HG02759 (cell line): ENCODE data around the gene SIPA1.
A peak's percentile ranks its signal among the peaks of the same experiment; 100 is the strongest.

Experiments used
- ATAC-seq: cut with Tn5 transposase; IDR thresholded peaks from one replicate; pipeline ENCODE4 v1.9.1; 2021; ENCODE audit warnings: mild to moderate bottlenecking, moderate library complexity; ENCODE audit not compliant: unreplicated experiment

The SIPA1 gene

DNA sequence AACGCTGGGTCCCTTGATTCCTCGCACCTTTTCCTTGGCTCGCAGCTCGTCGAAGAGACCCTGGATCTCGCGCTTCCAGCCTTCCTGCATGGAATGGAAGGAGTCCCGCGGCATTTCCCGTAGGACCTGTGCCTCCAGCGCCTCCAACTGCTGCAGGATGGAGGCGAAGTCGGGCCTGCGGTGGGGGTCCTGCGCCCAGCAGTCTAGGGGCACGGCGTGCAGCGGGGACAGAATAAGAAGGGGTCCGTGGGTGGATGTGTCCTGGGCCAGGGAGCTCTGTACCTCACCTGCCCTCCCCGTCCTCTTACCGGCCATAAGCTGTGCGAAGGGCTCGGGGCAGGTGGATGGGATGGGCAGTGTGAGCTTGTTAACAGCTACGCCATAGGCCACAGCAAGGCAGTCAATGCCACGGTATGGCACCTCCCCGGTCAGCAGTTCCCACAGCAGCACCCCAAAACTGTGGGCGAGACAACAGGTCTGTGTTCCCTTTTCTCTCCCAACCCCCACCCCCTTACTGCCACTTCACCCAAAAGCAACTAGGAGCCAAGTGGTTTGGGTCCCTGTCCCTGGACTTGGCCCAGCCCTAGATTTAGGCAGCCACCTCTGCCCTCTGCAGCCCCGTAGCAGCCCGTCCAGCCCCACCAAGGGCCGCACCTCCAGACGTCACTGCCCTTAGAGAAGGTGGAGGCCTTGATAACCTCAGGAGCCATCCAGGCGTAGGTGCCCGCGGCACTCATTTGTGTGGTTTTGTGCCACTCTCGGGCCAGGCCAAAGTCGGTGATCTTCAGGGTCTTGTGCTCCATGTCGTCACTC is 30.1 kb upstream of the SIPA1 start:
- ATAC-seq, result no peak

GRCh38 chr11:65609229-65609628 is 28.7 kb upstream of the SIPA1 start:
- no peak for ATAC-seq

- no peak for ATAC-seq
Measured at GRCh38 chr11:65609665-65610064, 28.2 kb upstream of the SIPA1 start.

DNA sequence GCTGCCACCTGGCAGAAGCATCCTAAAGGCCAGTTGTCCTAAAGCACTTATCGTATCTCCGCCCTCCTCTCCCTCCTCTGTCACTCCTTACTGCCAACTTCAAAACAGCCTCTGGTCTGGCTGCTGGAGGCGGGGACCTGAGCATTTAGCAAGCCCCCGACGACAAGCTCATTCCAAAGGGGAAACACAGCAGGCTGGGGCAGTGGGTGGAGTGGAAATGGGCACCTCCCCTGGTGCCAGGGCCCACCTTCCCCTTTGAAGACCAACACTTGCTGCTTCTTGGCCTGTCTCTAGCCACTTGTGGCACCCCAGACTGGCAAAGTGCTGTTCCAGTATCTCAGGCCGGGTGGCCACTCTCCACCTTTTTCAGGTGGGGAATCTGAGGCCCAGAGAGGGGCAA is 27.5 kb upstream of the SIPA1 start:
- no peak for ATAC-seq

GRCh38 chr11:65611028-65611757 is 26.7 kb upstream of the SIPA1 start:
- no peak for ATAC-seq

GRCh38 chr11:65611758-65612603 is 25.9 kb upstream of the SIPA1 start:
- ATAC-seq, result no peak

DNA sequence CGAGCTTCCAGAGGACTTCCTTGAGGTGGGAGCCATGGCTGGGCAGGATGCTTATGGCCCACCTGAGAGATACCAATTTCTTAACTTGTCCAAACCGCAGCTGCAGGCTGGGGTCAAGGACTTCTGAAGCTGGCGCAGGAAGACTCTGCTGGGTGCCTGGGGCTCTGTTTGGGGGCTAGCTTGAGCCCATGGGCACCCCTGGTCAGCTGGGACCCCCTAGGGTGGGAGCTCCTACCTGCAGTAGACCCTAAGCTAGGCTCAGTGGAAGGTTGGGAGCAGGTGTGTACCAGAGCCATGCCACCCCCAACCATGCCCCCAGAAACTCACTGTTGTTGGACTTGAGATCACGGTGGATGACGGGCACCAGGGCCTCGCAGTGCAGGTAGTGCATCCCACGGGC is 25.2 kb upstream of the SIPA1 start:
- ATAC-seq, result no peak

GRCh38 chr11:65613091-65613928 is 24.6 kb upstream of the SIPA1 start:
- ATAC-seq, result no peak

- ATAC-seq, result peak; percentile 73
Measured at GRCh38 chr11:65615229-65615949, 22.5 kb upstream of the SIPA1 start, which contains the start of gene PCNX3. TSS of gene PCNX3 (plus strand) at chr11:65615776. CDS start at chr11:65616312, 536 bp downstream.

DNA sequence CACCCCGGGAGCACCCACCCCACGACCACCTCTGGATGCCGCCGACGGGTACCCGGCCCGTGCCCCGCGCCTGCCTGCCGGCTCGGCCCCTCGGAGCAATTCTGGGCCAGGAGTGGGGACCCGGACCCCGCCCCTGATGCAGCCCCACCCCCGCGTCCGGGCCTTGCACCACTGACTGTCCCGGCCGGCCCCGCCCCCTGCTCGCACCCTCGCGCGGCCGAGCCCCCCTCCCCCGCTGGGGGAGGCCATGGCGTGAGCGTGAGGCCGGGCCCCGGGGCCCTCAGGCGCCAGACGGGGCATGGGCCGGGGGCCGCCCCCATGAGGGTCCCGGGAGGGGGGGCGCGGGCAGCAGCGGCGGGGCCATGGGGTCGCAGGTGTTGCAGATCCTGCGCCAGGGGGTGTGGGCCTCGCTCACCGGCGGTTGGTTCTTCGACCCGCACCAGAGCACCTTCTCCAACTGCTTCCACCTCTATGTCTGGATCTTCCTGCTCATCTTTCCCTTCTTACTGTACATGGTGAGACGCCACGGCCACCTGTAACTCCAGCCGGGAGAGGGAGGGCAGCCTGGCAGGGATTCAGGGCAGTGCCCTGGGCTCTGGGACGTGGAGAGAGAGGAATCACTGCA is 21.8 kb upstream of the SIPA1 start:
- peak; percentile 16 for ATAC-seq

- ATAC-seq, result no peak
Measured at GRCh38 chr11:65616575-65617001, 21.3 kb upstream of the SIPA1 start.

DNA sequence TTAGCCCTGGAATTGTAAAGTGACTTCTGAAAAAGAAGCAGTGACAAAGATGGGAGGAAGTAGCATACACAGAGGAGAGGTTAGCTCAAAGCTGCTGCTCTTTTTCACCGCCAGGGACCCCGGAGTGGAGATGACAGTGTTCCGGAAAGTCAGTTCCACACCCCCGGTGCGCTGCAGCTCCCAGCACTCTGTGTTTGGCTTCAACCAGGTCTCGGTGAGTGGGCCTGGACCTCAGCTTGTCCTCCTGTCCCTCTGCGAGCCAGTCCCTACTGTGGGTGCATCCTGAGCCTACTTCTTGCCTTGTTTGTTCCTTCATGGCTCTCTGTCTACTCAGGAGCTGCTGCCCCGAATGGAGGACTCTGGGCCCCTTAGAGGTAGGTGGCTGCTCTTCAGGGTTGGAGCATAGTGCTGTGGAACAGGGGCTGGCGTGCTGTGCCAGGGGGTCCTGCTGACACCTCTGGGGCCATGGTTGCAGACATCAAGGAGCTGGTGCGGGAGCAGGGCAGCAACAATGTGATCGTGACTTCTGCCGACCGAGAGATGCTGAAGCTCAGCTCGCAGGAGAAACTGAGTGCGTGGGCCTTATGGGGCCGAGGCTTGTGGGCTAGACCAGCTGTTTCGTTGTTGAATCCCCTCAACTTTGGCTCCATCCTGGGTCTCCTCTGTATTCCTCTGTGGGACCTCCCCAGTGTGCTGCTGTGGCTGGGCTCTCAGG is 20.6 kb upstream of the SIPA1 start:
- ATAC-seq, result no peak

GRCh38 chr11:65617990-65618751 is 19.7 kb upstream of the SIPA1 start:
- no peak for ATAC-seq

DNA sequence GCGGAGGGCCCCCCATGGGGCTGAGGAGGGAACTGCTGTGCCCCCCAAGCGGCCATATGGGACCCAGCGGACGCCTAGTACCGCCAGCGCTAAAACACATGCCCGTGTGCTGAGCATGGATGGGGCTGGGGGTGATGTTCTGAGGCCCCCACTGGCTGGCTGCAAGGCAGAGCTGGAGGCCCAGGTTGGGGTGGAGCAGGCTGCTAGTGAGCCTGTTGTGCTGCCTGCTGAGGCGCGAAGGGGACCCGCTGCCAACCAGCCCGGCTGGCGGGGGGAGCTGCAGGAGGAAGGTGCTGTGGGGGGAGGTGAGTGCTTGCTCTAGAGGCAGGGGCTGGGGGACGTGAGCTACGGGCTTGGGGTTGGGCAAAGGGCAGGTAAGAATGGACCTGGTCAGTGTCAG is 19.1 kb upstream of the SIPA1 start:
- no peak for ATAC-seq

- ATAC-seq, result no peak
Measured at GRCh38 chr11:65619281-65619928, 18.5 kb upstream of the SIPA1 start.

- ATAC-seq, result no peak
Measured at GRCh38 chr11:65620666-65621065, 17.2 kb upstream of the SIPA1 start.

DNA sequence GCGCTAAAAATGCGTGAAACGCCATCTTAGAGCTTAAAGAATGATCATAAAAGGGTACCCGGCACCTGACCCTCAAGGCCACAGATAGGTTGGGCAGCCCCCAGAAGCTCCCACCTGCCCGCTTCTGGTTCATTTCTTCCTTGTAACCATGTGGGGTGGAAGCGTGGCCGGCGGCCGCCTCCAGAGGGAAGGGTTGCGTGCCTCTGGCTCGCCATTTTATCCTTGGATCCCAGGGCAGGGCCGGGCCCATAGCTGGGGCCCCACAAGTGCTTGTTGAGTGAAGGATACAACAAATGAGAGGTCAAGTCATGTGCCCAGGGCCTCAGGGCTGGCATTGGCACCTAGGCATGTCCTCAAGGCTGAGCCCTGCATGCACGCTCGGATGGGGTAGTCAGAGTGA is 16.4 kb upstream of the SIPA1 start:
- no peak for ATAC-seq
